Stimulated activated CD4-positive, alpha-beta T cell treated with anti-CD3 and anti-CD28 coated beads, TNF-alpha, amount 100 ng/mL, for 48 hours (primary cell): Measurements from ENCODE around the gene BEND7.
"Not testable (repeated sequence)": the region's sequence is repeated elsewhere in the genome, so short reads cannot be mapped to it uniquely, and the experiment has no call there.

Source experiments
- DNase-seq, 3 donors: peaks; one replicate each; pipeline ENCODE4 v3.0.0-alpha.2; 2020; ENCODE audit warnings: low read depth in 3 of 3

The BEND7 gene

GRCh38 chr10:13421382-13421917 is 107.4 kb downstream of the BEND7 start:
- no peak for DNase-seq

GRCh38 chr10:13420532-13421307 is 108.1 kb downstream of the BEND7 start:
- no peak for DNase-seq

GRCh38 chr10:13417459-13418126 is 111.2 kb downstream of the BEND7 start:
- no peak for DNase-seq

GRCh38 chr10:13416760-13417159 is 112.1 kb downstream of the BEND7 start:
- no peak for DNase-seq

GRCh38 chr10:13414855-13415254 is 114.0 kb downstream of the BEND7 start:
- no peak for DNase-seq

- DNase-seq, result no peak
These were observed 114.7 kb downstream of the BEND7 start for GRCh38 chr10:13414137-13414536.

GRCh38 chr10:13412894-13413293 is 115.9 kb downstream of the BEND7 start:
- DNase-seq, result no peak

GRCh38 chr10:13404791-13405190 is 124.0 kb downstream of the BEND7 start:
- no peak for DNase-seq

GRCh38 chr10:13404305-13404759 is 124.5 kb downstream of the BEND7 start:
- no peak for DNase-seq

GRCh38 chr10:13403426-13403825 is 125.4 kb downstream of the BEND7 start:
- DNase-seq, result not testable (repeated sequence)

GRCh38 chr10:13402021-13402420 is 126.8 kb downstream of the BEND7 start:
- DNase-seq, result no peak

GRCh38 chr10:13401142-13401541 is 127.7 kb downstream of the BEND7 start:
- no peak for DNase-seq

- DNase-seq, result no peak
These were observed 128.4 kb downstream of the BEND7 start for GRCh38 chr10:13400196-13400965.

- no peak for DNase-seq
These were observed 129.1 kb downstream of the BEND7 start for GRCh38 chr10:13399752-13400151.

GRCh38 chr10:13399236-13399635 is 129.6 kb downstream of the BEND7 start:
- DNase-seq, result no peak

- no peak for DNase-seq
These were observed 131.8 kb downstream of the BEND7 start for GRCh38 chr10:13397052-13397451.

GRCh38 chr10:13396369-13396768 is 132.4 kb downstream of the BEND7 start:
- no peak for DNase-seq

- DNase-seq, result no peak
These were observed 133.3 kb downstream of the BEND7 start for GRCh38 chr10:13395540-13395939.

- DNase-seq, result no peak
These were observed 135.2 kb downstream of the BEND7 start for GRCh38 chr10:13393640-13394039.

GRCh38 chr10:13392701-13393100 is 136.1 kb downstream of the BEND7 start:
- DNase-seq, result no peak
